Measurements from ENCODE around the gene P2RY14. TPM values are rescaled to one million over a fixed set of nuclear protein-coding genes. Genes with fewer than 3 reads are reported as not detected.

The P2RY14 gene
- total RNA-seq, 1 donor from 2014 or later, result not detected

- no peaks in the 10 kb centered on the region for H3K36me3 Mint-ChIP-seq (ENCODE audit: unreplicated experiment)
- no peak overlapping the region for H3K27ac Mint-ChIP-seq (ENCODE audit: unreplicated experiment)
- no peak for TF ChIP-seq CTCF (IDR thresholded peaks at IDR 0.05)
- no peak for DNase-seq (ENCODE audit: extremely low spot score, unreplicated experiment)
- no peaks in the 10 kb centered on the region for H3K9me3 Mint-ChIP-seq (ENCODE audit: unreplicated experiment)
- H3K4me3 Mint-ChIP-seq (ENCODE audit: unreplicated experiment), result no peak overlapping the region
- peaks cover 20% of the 10 kb centered on the region for H3K4me1 Mint-ChIP-seq (ENCODE audit: unreplicated experiment)
- no peaks in the 10 kb centered on the region for H3K27me3 Mint-ChIP-seq (ENCODE audit: unreplicated experiment)
These were observed 29.5 kb upstream of the P2RY14 start for GRCh38 chr3:151307583-151308488.

DNA sequence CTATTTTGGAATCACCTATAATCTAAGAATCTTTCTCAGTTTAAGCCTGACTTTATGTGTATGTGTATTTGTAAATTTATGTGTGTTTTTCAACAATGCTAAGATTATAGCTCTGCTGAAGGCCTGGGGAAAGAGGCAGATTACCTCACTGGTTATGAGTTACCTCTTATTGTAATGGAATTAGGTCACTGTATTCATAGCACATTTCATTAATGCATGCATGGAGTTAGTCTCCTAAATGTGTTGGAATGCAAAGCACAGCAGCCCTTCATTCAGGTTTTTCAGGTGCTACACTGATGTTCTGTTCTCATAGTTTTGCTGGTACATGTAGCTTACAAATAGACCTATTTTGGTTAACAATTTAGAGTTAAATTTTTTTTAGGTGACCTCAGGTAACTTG lies 28.8 kb upstream of the P2RY14 start:
- no peak overlapping the region for H3K4me3 Mint-ChIP-seq (ENCODE audit: unreplicated experiment)
- DNase-seq (ENCODE audit: extremely low spot score, unreplicated experiment), result no peak
- TF ChIP-seq CTCF (IDR thresholded peaks at IDR 0.05), result no peak

DNA sequence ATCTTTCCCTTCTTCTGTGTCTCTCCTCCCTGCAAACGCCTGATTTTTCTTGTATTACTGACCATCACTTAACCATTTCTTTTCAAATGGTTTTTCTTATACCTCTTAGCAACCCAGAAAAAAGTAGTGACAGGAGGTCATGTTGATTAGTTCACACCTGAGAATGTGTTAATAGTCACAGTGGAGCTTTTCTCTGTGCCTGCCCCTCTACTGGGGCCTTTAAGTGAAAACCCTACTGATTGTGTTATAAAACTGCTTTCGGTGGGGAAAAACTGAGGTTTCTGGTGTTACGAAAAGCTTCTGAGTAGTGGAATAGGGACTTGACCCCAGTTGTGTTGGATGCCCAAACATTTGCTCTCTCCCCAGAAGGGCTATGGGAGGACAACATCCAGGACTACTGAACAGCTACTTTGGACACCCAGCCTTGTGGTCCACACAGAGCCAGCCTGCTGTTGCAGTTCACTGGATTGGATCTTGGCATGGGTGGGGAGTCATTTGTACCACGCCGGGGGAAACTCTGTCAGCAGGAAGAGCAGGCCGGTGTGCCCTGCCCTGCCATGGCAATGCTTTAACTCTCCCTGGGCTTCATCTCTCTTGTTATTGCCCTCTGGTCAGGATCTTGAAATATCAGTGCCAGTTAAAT lies 27.9 kb upstream of the P2RY14 start:
- H3K4me3 Mint-ChIP-seq (ENCODE audit: unreplicated experiment), result no peak overlapping the region
- no peaks in the 10 kb centered on the region for H3K9me3 Mint-ChIP-seq (ENCODE audit: unreplicated experiment)
- no peak overlapping the region for H3K27ac Mint-ChIP-seq (ENCODE audit: unreplicated experiment)
- TF ChIP-seq CTCF (IDR thresholded peaks at IDR 0.05), result no peak
- H3K27me3 Mint-ChIP-seq (ENCODE audit: unreplicated experiment), result no peaks in the 10 kb centered on the region
- H3K36me3 Mint-ChIP-seq (ENCODE audit: unreplicated experiment), result no peaks in the 10 kb centered on the region
- H3K4me1 Mint-ChIP-seq (ENCODE audit: unreplicated experiment), result peaks cover 20% of the 10 kb centered on the region
- DNase-seq (ENCODE audit: extremely low spot score, unreplicated experiment), result no peak

More for the DNA sequence above, 28.8 kb upstream of the P2RY14 start:
- Mint-ChIP-seq H3K27me3 (ENCODE audit: unreplicated experiment) (no peaks in the 10 kb centered on the region), H3K27ac (ENCODE audit: unreplicated experiment) (no peak overlapping the region), H3K36me3 (ENCODE audit: unreplicated experiment) (no peaks in the 10 kb centered on the region), H3K4me1 (ENCODE audit: unreplicated experiment) (peaks cover 20% of the 10 kb centered on the region), H3K9me3 (ENCODE audit: unreplicated experiment) (no peaks in the 10 kb centered on the region)

GRCh38 chr3:151305775-151306151 lies 27.4 kb upstream of the P2RY14 start:
- H3K27ac Mint-ChIP-seq (ENCODE audit: unreplicated experiment), result peak overlapping the region; percentile 71
- DNase-seq (ENCODE audit: extremely low spot score, unreplicated experiment), result no peak
- no peaks in the 10 kb centered on the region for H3K36me3 Mint-ChIP-seq (ENCODE audit: unreplicated experiment)
- no peak for TF ChIP-seq CTCF (IDR thresholded peaks at IDR 0.05)
- peaks cover 20% of the 10 kb centered on the region for H3K4me1 Mint-ChIP-seq (ENCODE audit: unreplicated experiment)
- no peaks in the 10 kb centered on the region for H3K27me3 Mint-ChIP-seq (ENCODE audit: unreplicated experiment)
- H3K9me3 Mint-ChIP-seq (ENCODE audit: unreplicated experiment), result no peaks in the 10 kb centered on the region
- H3K4me3 Mint-ChIP-seq (ENCODE audit: unreplicated experiment), result no peak overlapping the region

All from osteocyte (in vitro differentiated cells).